Measurements from ENCODE around the gene GALE. TPM values are rescaled to one million over a fixed set of nuclear protein-coding genes. Genes with fewer than 3 reads are reported as not detected.
"Not testable (repeated sequence)": the region's sequence is repeated elsewhere in the genome, so short reads cannot be mapped to it uniquely, and the experiment has no call there.

The GALE gene
- total RNA-seq, 2 experiments from 2014 or later, result 14.5 to 17.4 TPM

- Mint-ChIP-seq H3K27ac (no peak overlapping the region), H3K4me3 (no peak overlapping the region), H3K27me3 (no peaks in the 10 kb centered on the region), H3K4me1 (peaks cover 19% of the 10 kb centered on the region), H3K36me3 (ENCODE audit: low read depth) (peaks cover 4% of the 10 kb centered on the region), H3K9me3 (no peaks in the 10 kb centered on the region)
- DNase-seq, result no peak
- CTCF ChIA-PET, result interaction anchor here (0.7 to 1.6 kb wide), 2 partner anchors 13 to 20 kb away, joined by 3 to 5 read pairs; partner anchors contain the start of gene HMGCL
- POLR2A ChIA-PET, result interaction anchor here (0.6 kb wide), 1 partner anchor 105 kb away, joined by 4 read pairs; no protein-coding TSS in a partner anchor
Measured at GRCh38 chr1:23805025-23805424, 4.5 kb upstream of the GALE start.

- CTCF ChIA-PET, result interaction anchor here (1.6 kb wide), 1 partner anchor 14 kb away, joined by 5 read pairs; no protein-coding TSS in a partner anchor
- Mint-ChIP-seq H3K27ac (no peak overlapping the region), H3K4me3 (no peak overlapping the region), H3K4me1 (peaks cover 19% of the 10 kb centered on the region), H3K36me3 (ENCODE audit: low read depth) (peaks cover 4% of the 10 kb centered on the region), H3K27me3 (no peaks in the 10 kb centered on the region), H3K9me3 (no peaks in the 10 kb centered on the region)
- POLR2A ChIA-PET, result no interaction called here
- no peak for DNase-seq
Measured at GRCh38 chr1:23804183-23804835, 3.8 kb upstream of the GALE start.

DNA sequence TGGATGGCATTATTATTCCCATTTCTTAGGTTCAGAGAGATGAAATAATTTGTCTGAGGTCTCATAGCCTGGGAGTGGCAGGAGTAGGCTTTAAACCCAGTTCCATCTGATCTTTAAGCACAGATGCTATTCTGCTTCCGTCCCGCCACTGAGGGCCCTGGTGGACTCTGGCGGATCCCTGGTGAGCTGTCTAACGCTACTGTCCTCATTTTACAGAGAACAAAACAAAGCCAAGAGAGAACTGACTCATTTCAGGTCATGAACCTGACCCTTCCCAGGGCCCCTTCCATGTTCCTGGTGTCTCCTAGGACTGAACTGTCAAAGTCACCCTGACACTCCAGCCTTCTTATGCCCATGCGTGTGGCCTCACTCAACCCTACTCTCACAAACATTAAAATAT lies 3.1 kb upstream of the GALE start:
- Mint-ChIP-seq H3K9me3 (no peaks in the 10 kb centered on the region), H3K36me3 (ENCODE audit: low read depth) (peaks cover 4% of the 10 kb centered on the region), H3K4me1 (peaks cover 25% of the 10 kb centered on the region), H3K4me3 (no peak overlapping the region), H3K27me3 (no peaks in the 10 kb centered on the region), H3K27ac (no peak overlapping the region)
- DNase-seq, result no peak
- ChIA-PET POLR2A (no interaction called here), CTCF (interaction anchor here (1.5 kb wide), 1 partner anchor 12 kb away, joined by 3 read pairs; the partner anchor contains the start of gene LYPLA2)

DNA sequence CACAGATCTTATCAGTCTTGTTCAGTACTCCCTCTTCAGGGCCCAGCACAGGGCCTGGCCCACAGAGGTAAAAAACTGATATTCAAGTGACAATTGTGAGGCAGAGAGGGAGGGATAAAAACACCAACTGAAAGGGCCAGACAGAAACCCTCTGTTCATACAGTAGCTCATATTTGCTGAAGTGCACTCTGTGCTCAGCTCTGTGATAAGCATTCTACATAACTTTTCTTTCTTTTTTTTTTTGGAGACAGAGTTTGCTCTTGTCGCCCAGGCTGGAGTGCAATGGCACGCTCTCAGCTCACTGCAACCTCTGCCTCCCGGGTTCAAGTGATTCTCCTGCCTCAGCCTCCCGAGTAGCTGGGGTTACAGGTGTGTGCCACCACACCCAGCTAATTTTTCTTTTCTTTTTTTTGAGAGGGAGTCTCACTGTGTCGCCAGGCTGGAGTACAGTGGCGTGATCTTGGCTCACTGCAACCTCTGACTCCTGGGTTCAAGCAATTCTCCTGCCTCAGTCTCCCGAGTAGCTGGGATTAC lies 2.3 kb upstream of the GALE start:
- POLR2A ChIA-PET, result interaction anchor here (0.7 kb wide), 1 partner anchor 57 kb away, joined by 5 read pairs; no protein-coding TSS in a partner anchor
- DNase-seq; H3K27me3 Mint-ChIP-seq; H3K27ac Mint-ChIP-seq; H3K4me3 Mint-ChIP-seq; H3K9me3 Mint-ChIP-seq; H3K36me3 Mint-ChIP-seq (ENCODE audit: low read depth): not testable (repeated sequence)
- CTCF ChIA-PET, result interaction anchor here (0.5 to 3.1 kb wide), 5 partner anchors 8 to 456 kb away, joined by 3 to 27 read pairs (median 4); partner anchors contain the start of gene LYPLA2
- H3K4me1 Mint-ChIP-seq, result peaks cover 25% of the 10 kb centered on the region

DNA sequence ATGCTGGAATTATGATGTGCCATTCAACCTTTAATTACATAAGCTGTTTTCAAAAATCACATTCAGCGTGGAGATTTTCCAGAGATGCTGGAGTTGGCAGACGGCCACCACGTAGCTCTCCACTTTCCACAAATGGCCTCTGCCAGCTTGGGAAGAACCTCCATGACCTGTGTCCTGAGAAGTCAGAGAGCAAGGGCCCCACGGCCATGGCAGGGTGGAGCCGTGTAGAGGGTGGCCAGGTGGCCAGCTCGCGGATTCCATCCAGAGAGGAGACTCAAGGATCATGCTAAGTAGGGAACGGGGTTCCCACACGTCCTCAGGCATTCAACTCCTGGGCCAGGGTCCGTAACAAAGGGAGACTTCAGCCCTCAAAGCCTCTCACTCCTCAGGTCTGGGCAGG lies 1.3 kb upstream of the GALE start:
- peak overlapping the region; percentile 95 for H3K4me3 Mint-ChIP-seq

DNA sequence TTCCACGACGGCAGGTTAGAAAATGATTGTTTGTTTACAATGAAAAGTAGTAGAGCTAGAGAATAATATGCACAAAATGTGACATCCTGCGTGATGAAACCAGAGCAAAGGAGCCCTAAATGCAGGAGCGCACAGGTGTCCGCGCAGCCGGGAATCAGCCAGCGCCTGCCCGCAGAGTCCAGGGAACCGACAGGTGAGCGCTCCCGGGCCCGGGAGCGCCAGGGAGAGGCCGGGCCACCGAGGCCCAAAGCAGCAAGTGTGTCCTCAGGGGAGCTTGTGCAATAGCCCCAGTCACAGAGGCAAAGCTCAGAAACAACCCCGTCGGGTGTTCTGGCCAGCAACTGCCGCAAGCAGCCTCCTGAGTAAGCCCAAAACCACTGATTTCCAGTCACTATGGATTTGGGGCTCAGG lies 789 bp upstream of the GALE start:
- Mint-ChIP-seq H3K36me3 (ENCODE audit: low read depth) (peaks cover 9% of the 10 kb centered on the region), H3K27me3 (no peaks in the 10 kb centered on the region), H3K4me1 (peaks cover 20% of the 10 kb centered on the region), H3K9me3 (no peaks in the 10 kb centered on the region), H3K4me3 (peak overlapping the region; percentile 95), H3K27ac (peak overlapping the region; percentile 89)
- DNase-seq, result no peak
- ChIA-PET CTCF (interaction anchor here (0.9 to 3.1 kb wide), 6 partner anchors 10 to 274 kb away, joined by 3 to 27 read pairs (median 5); partner anchors contain the start of genes PITHD1 and RPL11), POLR2A (no interaction called here)

More for the DNA sequence above, 1.3 kb upstream of the GALE start:
- no peaks in the 10 kb centered on the region for H3K27me3 Mint-ChIP-seq
- peaks cover 20% of the 10 kb centered on the region for H3K4me1 Mint-ChIP-seq
- H3K36me3 Mint-ChIP-seq (ENCODE audit: low read depth), result peaks cover 6% of the 10 kb centered on the region
- DNase-seq, result no peak
- ChIA-PET POLR2A (interaction anchor here (0.7 kb wide), 1 partner anchor 58 kb away, joined by 5 read pairs; no protein-coding TSS in a partner anchor), CTCF (interaction anchor here (0.9 to 3.1 kb wide), 7 partner anchors 9 to 275 kb away, joined by 3 to 27 read pairs (median 4); partner anchors contain the start of genes PITHD1 and RPL11)
- no peaks in the 10 kb centered on the region for H3K9me3 Mint-ChIP-seq
- peak overlapping the region; percentile 57 for H3K27ac Mint-ChIP-seq

- CTCF ChIA-PET, result interaction anchor here (0.6 to 3.3 kb wide), 4 partner anchors 10 to 258 kb away, joined by 3 to 27 read pairs (median 4); no protein-coding TSS in a partner anchor
- Mint-ChIP-seq H3K9me3 (no peaks in the 10 kb centered on the region), H3K27ac (peak overlapping the region; percentile 91), H3K27me3 (no peaks in the 10 kb centered on the region), H3K4me1 (peaks cover 20% of the 10 kb centered on the region), H3K4me3 (peak overlapping the region; percentile 95), H3K36me3 (ENCODE audit: low read depth) (peaks cover 12% of the 10 kb centered on the region)
- peak; percentile 35 for DNase-seq
- POLR2A ChIA-PET, result no interaction called here
Measured at GRCh38 chr1:23799570-23800399, 769 bp downstream of the GALE start.

DNA sequence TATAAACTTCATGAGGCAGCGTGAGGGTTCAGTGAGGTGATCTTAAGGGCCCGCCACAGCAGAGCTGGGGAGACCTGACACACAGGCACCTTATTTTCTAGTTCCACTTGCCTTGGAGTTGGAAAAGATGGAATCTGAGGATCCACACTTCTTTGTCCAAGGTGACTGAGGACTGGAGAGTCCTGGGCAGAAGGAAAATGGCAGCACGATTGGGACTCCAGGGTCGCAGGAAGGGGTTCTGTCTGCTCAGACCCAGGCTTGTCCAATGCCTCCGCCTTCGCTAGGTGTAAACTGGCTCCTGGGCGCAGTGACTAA lies 1.3 kb downstream of the GALE start:
- Mint-ChIP-seq H3K4me1 (peaks cover 20% of the 10 kb centered on the region), H3K36me3 (ENCODE audit: low read depth) (peaks cover 12% of the 10 kb centered on the region), H3K27me3 (no peaks in the 10 kb centered on the region), H3K27ac (peak overlapping the region; percentile 91), H3K4me3 (peak overlapping the region; percentile 95), H3K9me3 (no peaks in the 10 kb centered on the region)
- CTCF ChIA-PET, result interaction anchor here (0.6 to 3.3 kb wide), 4 partner anchors 10 to 258 kb away, joined by 3 to 27 read pairs (median 4); no protein-coding TSS in a partner anchor
- POLR2A ChIA-PET, result interaction anchor here (0.8 kb wide), 1 partner anchor 8 kb away, joined by 3 read pairs; no protein-coding TSS in a partner anchor
- DNase-seq, result no peak

GRCh38 chr1:23798662-23799142 lies 1.9 kb downstream of the GALE start:
- Mint-ChIP-seq H3K9me3 (no peaks in the 10 kb centered on the region), H3K36me3 (ENCODE audit: low read depth) (peaks cover 12% of the 10 kb centered on the region)

GRCh38 chr1:23797478-23798448 lies 2.8 kb downstream of the GALE start:
- ChIA-PET CTCF (interaction anchor here (0.9 to 3.3 kb wide), 4 partner anchors 9 to 106 kb away, joined by 4 to 27 read pairs (median 4); partner anchors contain the start of gene RPL11), POLR2A (interaction anchor here (0.8 kb wide), 1 partner anchor 10 kb away, joined by 3 read pairs; no protein-coding TSS in a partner anchor)
- Mint-ChIP-seq H3K27me3 (no peaks in the 10 kb centered on the region), H3K4me1 (peaks cover 19% of the 10 kb centered on the region), H3K4me3 (no peak overlapping the region), H3K27ac (peak overlapping the region; percentile 54), H3K9me3 (no peaks in the 10 kb centered on the region), H3K36me3 (ENCODE audit: low read depth) (peaks cover 12% of the 10 kb centered on the region)
- no peak for DNase-seq

More at GRCh38 chr1:23798662-23799142, 1.9 kb downstream of the GALE start:
- CTCF ChIA-PET, result interaction anchor here (0.9 to 3.3 kb wide), 3 partner anchors 10 to 24 kb away, joined by 4 to 27 read pairs (median 4); no protein-coding TSS in a partner anchor
- POLR2A ChIA-PET, result interaction anchor here (0.8 kb wide), 1 partner anchor 9 kb away, joined by 3 read pairs; no protein-coding TSS in a partner anchor
- no peak overlapping the region for H3K4me3 Mint-ChIP-seq
- DNase-seq, result no peak
- peak overlapping the region; percentile 7 for H3K27ac Mint-ChIP-seq
- peaks cover 19% of the 10 kb centered on the region for H3K4me1 Mint-ChIP-seq
- no peaks in the 10 kb centered on the region for H3K27me3 Mint-ChIP-seq

DNA sequence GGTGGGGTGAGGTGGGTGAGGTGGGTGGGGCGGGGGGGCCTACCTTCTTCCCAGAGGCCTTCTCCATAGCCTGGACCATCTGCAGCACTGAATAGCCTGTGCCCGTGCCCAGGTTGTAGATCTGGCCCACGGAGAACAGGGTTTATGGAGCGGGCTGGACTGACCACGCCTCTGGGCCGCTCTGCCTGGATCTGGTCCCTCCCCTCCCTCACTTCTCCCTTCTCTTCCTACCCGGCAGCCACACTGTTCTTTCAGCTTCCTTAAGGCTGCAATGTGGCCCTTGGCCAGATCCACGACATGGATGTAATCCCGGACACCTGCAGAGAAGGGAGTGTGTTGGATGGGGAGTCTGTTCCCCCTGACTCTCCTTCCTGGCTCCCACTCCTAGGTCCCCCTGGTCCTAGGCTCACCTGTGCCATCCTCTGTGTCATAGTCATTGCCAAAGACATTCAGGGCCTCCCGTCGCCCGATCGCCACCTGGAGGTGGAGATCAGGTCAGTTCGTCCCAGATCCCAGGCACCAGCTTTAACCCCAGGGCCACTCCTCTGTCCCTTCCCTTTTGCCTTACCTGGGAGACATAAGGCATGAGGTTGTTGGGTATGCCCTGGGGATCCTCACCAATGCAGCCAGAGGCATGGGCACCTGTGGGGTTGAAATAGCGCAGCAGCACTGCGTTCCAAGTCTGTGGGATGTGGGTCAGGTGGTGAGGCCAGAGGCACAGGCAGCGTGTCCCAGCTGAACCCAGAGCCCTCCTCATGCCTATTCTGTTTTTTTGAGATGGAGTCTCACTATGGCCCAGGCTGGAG lies 3.9 kb downstream of the GALE start:
- H3K4me3 Mint-ChIP-seq, result no peak overlapping the region
- H3K9me3 Mint-ChIP-seq, result no peaks in the 10 kb centered on the region
- H3K27ac Mint-ChIP-seq, result no peak overlapping the region
- peaks cover 25% of the 10 kb centered on the region for H3K4me1 Mint-ChIP-seq
- peaks cover 12% of the 10 kb centered on the region for H3K36me3 Mint-ChIP-seq (ENCODE audit: low read depth)
- ChIA-PET CTCF (interaction anchor here (0.9 to 3.3 kb wide), 3 partner anchors 13 to 105 kb away, joined by 4 to 27 read pairs (median 5); partner anchors contain the start of gene RPL11), POLR2A (no interaction called here)
- H3K27me3 Mint-ChIP-seq, result no peaks in the 10 kb centered on the region
- DNase-seq, result no peak
